ENCODE measurements around the gene PAX5.

DNA sequence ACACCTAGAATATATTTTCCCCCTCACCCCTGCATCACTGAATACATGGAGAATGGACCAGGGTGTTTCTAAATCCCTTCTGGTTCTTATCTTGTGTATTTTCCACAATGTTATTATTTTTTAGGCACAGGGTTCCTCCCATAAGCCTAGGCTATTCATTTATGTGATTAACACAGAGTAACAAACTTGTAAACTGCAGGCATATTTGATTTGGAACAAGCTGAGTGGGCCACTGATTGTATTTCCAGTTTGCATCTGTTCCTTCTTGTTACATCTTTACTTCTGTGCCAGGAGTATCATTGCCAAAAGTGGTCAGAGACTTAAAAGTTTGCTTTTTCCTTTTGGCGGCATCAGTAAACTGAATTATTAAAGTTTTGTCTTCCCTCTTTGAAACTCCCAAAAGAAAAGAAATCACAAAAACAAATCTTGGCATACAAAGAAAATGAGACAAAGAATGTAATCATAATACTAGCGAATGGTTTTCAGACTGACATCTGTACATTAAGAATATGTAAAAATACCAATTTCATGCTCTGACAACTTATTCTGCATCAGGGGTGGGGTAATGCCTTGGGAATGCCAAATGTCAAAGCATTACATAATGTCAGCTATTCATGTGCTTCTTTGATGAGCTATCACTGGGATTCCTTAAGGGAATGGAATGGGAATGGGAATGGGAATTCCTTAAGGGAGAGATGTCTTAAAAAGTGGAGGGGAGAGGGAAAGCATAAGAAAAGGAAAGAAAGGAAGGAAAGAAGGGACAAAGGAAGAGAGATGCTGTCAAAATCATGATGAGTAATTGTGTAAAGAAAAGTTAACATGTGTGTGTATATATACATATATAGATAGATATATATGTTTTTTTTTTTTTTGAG is 22.2 kb upstream of the PAX5 start:
- TF ChIP-seq EP300 (IDR thresholded peaks at IDR 0.05) = no peak
- TF ChIP-seq, protein P1, sequence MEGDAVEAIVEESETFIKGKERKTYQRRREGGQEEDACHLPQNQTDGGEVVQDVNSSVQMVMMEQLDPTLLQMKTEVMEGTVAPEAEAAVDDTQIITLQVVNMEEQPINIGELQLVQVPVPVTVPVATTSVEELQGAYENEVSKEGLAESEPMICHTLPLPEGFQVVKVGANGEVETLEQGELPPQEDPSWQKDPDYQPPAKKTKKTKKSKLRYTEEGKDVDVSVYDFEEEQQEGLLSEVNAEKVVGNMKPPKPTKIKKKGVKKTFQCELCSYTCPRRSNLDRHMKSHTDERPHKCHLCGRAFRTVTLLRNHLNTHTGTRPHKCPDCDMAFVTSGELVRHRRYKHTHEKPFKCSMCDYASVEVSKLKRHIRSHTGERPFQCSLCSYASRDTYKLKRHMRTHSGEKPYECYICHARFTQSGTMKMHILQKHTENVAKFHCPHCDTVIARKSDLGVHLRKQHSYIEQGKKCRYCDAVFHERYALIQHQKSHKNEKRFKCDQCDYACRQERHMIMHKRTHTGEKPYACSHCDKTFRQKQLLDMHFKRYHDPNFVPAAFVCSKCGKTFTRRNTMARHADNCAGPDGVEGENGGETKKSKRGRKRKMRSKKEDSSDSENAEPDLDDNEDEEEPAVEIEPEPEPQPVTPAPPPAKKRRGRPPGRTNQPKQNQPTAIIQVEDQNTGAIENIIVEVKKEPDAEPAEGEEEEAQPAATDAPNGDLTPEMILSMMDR (IDR thresholded peaks at IDR 0.05) = no peak

Measured in ovary (tissue), 3 donors.